GM12878 (cell line): ENCODE results near the gene FAM131B.

Experiments
- CTCF ChIP-seq, 3 experiments: IDR thresholded peaks in 2 of 3; conservative IDR thresholded peaks in 1 of 3; 2 replicates each; pipeline ENCODE4 v1.5.1; 2011; ENCODE audit warnings: low read depth in 3 of 3, low read length in 3 of 3, mild to moderate bottlenecking in 3 of 3, control low read depth in 2 of 3, moderate library complexity in 2 of 3, inconsistent platforms in 1 of 3, mixed read lengths in 1 of 3; ENCODE audit not compliant: control insufficient read depth in 2 of 3, insufficient read depth in 1 of 3; ENCODE audit errors: extremely low read depth in 1 of 3
- POLR2A ChIP-seq: IDR thresholded peaks from 2 replicates; pipeline ENCODE4 v1.6.1; 2011; ENCODE audit warnings: low read depth, mild to moderate bottlenecking, low read length
- SMAD5 ChIP-seq: IDR thresholded peaks from 2 replicates; pipeline ENCODE4 v1.6.1; 2016; ENCODE audit warnings: antibody characterized with exemption, low read depth

GRCh38 chr7:143358626-143359025 lies 3.9 kb downstream of the FAM131B start:
- TF ChIP-seq POLR2A, result no peak
- no peak for TF ChIP-seq SMAD5
- no peak for TF ChIP-seq CTCF (IDR thresholded peaks at IDR 0.05 in 2 of 3, conservative IDR thresholded peaks at IDR 0.05 in 1 of 3; ENCODE audit: control insufficient read depth in 2 of 3, extremely low read depth in 1 of 3, insufficient read depth in 1 of 3, low read depth in 3 of 3, low read length in 3 of 3)
